ENCODE data around the gene FAM222B. TPM values are rescaled to one million over a fixed set of nuclear protein-coding genes. Genes with fewer than 3 reads are reported as not detected.

Gene FAM222B
- polyA plus RNA-seq, 1 donor from 2014 or later = 6.4 TPM

- no peak overlapping the region for H3K9ac ChIP-seq (ENCODE audit: low read length)
- no peaks in the 10 kb centered on the region for H3K9me2 ChIP-seq (ENCODE audit: insufficient read depth, low read length)
- no peak overlapping the region for H3K27ac ChIP-seq (ENCODE audit: low read length)
- H3K79me2 ChIP-seq (replicated peaks; ENCODE audit: insufficient read depth, low read length) = no peaks in the 10 kb centered on the region
- no peak overlapping the region for H3K4me2 ChIP-seq (ENCODE audit: low read length)
- no peaks in the 10 kb centered on the region for H3K27me3 ChIP-seq (ENCODE audit: insufficient read depth, low read depth, low read length)
- H4K20me1 ChIP-seq (ENCODE audit: insufficient read depth) = no peaks in the 10 kb centered on the region
- no peaks in the 10 kb centered on the region for H3K9me3 ChIP-seq (ENCODE audit: low read length)
- TF ChIP-seq SMC3 (conservative IDR thresholded peaks at IDR 0.05; ENCODE audit: poor library complexity) = no peak
- no peak for TF ChIP-seq EP300 (conservative IDR thresholded peaks at IDR 0.05; ENCODE audit: poor library complexity, severe bottlenecking)
- TF ChIP-seq POLR2AphosphoS5 (IDR thresholded peaks at IDR 0.05) = no peak
- TF ChIP-seq RAD21 (conservative IDR thresholded peaks at IDR 0.05) = no peak
- no peak for TF ChIP-seq TAF1 (IDR thresholded peaks at IDR 0.05; ENCODE audit: low read depth)
- no peak for TF ChIP-seq REST (IDR thresholded peaks at IDR 0.05; ENCODE audit: borderline replicate concordance)
- TF ChIP-seq MXI1 (conservative IDR thresholded peaks at IDR 0.05; ENCODE audit: poor library complexity, severe bottlenecking) = no peak
- TF ChIP-seq, protein P1, sequence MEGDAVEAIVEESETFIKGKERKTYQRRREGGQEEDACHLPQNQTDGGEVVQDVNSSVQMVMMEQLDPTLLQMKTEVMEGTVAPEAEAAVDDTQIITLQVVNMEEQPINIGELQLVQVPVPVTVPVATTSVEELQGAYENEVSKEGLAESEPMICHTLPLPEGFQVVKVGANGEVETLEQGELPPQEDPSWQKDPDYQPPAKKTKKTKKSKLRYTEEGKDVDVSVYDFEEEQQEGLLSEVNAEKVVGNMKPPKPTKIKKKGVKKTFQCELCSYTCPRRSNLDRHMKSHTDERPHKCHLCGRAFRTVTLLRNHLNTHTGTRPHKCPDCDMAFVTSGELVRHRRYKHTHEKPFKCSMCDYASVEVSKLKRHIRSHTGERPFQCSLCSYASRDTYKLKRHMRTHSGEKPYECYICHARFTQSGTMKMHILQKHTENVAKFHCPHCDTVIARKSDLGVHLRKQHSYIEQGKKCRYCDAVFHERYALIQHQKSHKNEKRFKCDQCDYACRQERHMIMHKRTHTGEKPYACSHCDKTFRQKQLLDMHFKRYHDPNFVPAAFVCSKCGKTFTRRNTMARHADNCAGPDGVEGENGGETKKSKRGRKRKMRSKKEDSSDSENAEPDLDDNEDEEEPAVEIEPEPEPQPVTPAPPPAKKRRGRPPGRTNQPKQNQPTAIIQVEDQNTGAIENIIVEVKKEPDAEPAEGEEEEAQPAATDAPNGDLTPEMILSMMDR (IDR thresholded peaks at IDR 0.05; ENCODE audit: poor library complexity, severe bottlenecking) = no peak
- no peak for TF ChIP-seq EZH2 (IDR thresholded peaks at IDR 0.05; ENCODE audit: borderline replicate concordance, insufficient read depth, low read length, poor library complexity, severe bottlenecking)
- no peak overlapping the region for H2AFZ ChIP-seq (ENCODE audit: low read depth, low read length)
- no peak overlapping the region for H3K4me3 ChIP-seq (ENCODE audit: low read length)
- H3F3A ChIP-seq (ENCODE audit: insufficient read depth, low read length, poor library complexity, severe bottlenecking) = no peaks in the 10 kb centered on the region
- H3K36me3 ChIP-seq (ENCODE audit: insufficient read depth, low read length) = peaks cover 4% of the 10 kb centered on the region
Measured at GRCh38 chr17:28759256-28759865, 83.2 kb downstream of the FAM222B start.

GRCh38 chr17:28758411-28759121 is 84.0 kb downstream of the FAM222B start:
- Histone ChIP-seq H3F3A (ENCODE audit: insufficient read depth, low read length, poor library complexity, severe bottlenecking) (no peaks in the 10 kb centered on the region), H3K4me2 (ENCODE audit: low read length) (no peak overlapping the region), H3K79me2 (replicated peaks; ENCODE audit: insufficient read depth, low read length) (no peaks in the 10 kb centered on the region), H3K9me2 (ENCODE audit: insufficient read depth, low read length) (no peaks in the 10 kb centered on the region), H3K9me3 (ENCODE audit: low read length) (no peaks in the 10 kb centered on the region), H3K4me3 (ENCODE audit: low read length) (no peak overlapping the region), H2AFZ (ENCODE audit: low read depth, low read length) (no peak overlapping the region), H3K27me3 (ENCODE audit: insufficient read depth, low read depth, low read length) (no peaks in the 10 kb centered on the region), H3K36me3 (ENCODE audit: insufficient read depth, low read length) (peaks cover 4% of the 10 kb centered on the region), H3K9ac (ENCODE audit: low read length) (no peak overlapping the region), H3K27ac (ENCODE audit: low read length) (no peak overlapping the region), H4K20me1 (ENCODE audit: insufficient read depth) (no peaks in the 10 kb centered on the region)
- TF ChIP-seq REST (IDR thresholded peaks at IDR 0.05; ENCODE audit: borderline replicate concordance) = no peak
- TF ChIP-seq TAF1 (IDR thresholded peaks at IDR 0.05; ENCODE audit: low read depth) = no peak
- TF ChIP-seq, protein P1 (IDR thresholded peaks at IDR 0.05; ENCODE audit: poor library complexity, severe bottlenecking) = no peak
- TF ChIP-seq EZH2 (IDR thresholded peaks at IDR 0.05; ENCODE audit: borderline replicate concordance, insufficient read depth, low read length, poor library complexity, severe bottlenecking) = no peak
- no peak for TF ChIP-seq RAD21 (conservative IDR thresholded peaks at IDR 0.05)
- no peak for TF ChIP-seq EP300 (conservative IDR thresholded peaks at IDR 0.05; ENCODE audit: poor library complexity, severe bottlenecking)
